ENCODE data around the gene HLA-DMA. TPM values are rescaled to one million over a fixed set of nuclear protein-coding genes. Genes with fewer than 3 reads are reported as not detected.

The HLA-DMA gene
- total and polyA plus RNA-seq, 9 of the 15 experiments (the other 6 are each of a cell fraction or from before 2014, with no cell fraction given) = 0.13 to 0.83 (median 0.51) TPM

GRCh38 chr6:32968093-32968866, 15.4 kb upstream of the HLA-DMA start, which contains the start of gene BRD2 (continued):
- TF ChIP-seq DDX20 (tag; IDR thresholded peaks at IDR 0.05; ENCODE audit: low read depth) = no peak
- TF ChIP-seq NCOA2 (IDR thresholded peaks at IDR 0.05; ENCODE audit: partially characterized antibody in 2 of 2) = no peak
- TF ChIP-seq RBM14 (IDR thresholded peaks at IDR 0.05; ENCODE audit: borderline replicate concordance, insufficient read depth, low read depth, low read length) = no peak
- TF ChIP-seq, protein P1, sequence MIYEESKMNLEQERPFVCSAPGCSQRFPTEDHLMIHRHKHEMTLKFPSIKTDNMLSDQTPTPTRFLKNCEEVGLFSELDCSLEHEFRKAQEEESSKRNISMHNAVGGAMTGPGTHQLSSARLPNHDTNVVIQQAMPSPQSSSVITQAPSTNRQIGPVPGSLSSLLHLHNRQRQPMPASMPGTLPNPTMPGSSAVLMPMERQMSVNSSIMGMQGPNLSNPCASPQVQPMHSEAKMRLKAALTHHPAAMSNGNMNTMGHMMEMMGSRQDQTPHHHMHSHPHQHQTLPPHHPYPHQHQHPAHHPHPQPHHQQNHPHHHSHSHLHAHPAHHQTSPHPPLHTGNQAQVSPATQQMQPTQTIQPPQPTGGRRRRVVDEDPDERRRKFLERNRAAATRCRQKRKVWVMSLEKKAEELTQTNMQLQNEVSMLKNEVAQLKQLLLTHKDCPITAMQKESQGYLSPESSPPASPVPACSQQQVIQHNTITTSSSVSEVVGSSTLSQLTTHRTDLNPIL (CRISPR knock-in tag; IDR thresholded peaks at IDR 0.05) = no peak
- no peak for TF ChIP-seq ZNF174 (CRISPR knock-in tag; IDR thresholded peaks at IDR 0.05)
- TF ChIP-seq SIX5 (IDR thresholded peaks at IDR 0.05; ENCODE audit: borderline replicate concordance in 1 of 2, insufficient read depth in 1 of 2, low read depth in 1 of 2, low read length in 2 of 2) = no peak
- peak; percentile 23; the same call in 1 of the 2 replicates for TF ChIP-seq MTA2 (IDR thresholded peaks at IDR 0.05; ENCODE audit: low read depth)
- TF ChIP-seq ETV5 (CRISPR knock-in tag; IDR thresholded peaks at IDR 0.05; ENCODE audit: low read depth) = peak; percentile 86; the same call in 1 of the 2 replicates
- TF ChIP-seq, protein P2, sequence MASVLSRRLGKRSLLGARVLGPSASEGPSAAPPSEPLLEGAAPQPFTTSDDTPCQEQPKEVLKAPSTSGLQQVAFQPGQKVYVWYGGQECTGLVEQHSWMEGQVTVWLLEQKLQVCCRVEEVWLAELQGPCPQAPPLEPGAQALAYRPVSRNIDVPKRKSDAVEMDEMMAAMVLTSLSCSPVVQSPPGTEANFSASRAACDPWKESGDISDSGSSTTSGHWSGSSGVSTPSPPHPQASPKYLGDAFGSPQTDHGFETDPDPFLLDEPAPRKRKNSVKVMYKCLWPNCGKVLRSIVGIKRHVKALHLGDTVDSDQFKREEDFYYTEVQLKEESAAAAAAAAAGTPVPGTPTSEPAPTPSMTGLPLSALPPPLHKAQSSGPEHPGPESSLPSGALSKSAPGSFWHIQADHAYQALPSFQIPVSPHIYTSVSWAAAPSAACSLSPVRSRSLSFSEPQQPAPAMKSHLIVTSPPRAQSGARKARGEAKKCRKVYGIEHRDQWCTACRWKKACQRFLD (CRISPR knock-in tag; IDR thresholded peaks at IDR 0.05) = no peak
- TF ChIP-seq FOXA1 (IDR thresholded peaks at IDR 0.05; ENCODE audit: borderline replicate concordance) = no peak
- TF ChIP-seq CBX1 (IDR thresholded peaks at IDR 0.05; ENCODE audit: low read depth) = peak; percentile 27; the same call in 1 of the 2 replicates
- TF ChIP-seq, protein P3, sequence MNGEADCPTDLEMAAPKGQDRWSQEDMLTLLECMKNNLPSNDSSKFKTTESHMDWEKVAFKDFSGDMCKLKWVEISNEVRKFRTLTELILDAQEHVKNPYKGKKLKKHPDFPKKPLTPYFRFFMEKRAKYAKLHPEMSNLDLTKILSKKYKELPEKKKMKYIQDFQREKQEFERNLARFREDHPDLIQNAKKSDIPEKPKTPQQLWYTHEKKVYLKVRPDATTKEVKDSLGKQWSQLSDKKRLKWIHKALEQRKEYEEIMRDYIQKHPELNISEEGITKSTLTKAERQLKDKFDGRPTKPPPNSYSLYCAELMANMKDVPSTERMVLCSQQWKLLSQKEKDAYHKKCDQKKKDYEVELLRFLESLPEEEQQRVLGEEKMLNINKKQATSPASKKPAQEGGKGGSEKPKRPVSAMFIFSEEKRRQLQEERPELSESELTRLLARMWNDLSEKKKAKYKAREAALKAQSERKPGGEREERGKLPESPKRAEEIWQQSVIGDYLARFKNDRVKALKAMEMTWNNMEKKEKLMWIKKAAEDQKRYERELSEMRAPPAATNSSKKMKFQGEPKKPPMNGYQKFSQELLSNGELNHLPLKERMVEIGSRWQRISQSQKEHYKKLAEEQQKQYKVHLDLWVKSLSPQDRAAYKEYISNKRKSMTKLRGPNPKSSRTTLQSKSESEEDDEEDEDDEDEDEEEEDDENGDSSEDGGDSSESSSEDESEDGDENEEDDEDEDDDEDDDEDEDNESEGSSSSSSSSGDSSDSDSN (IDR thresholded peaks at IDR 0.05; ENCODE audit: borderline replicate concordance in 1 of 2, low read depth in 2 of 2, low read length in 2 of 2) = no peak
- no peak for TF ChIP-seq TRIM28 (IDR thresholded peaks at IDR 0.05)
- TF ChIP-seq CBX5 (IDR thresholded peaks at IDR 0.05; ENCODE audit: borderline replicate concordance, low read depth) = no peak
- TF ChIP-seq RUNX1 (IDR thresholded peaks at IDR 0.05; ENCODE audit: low read depth) = no peak; the same call in 1 of the 2 replicates
- TF ChIP-seq, protein P4, sequence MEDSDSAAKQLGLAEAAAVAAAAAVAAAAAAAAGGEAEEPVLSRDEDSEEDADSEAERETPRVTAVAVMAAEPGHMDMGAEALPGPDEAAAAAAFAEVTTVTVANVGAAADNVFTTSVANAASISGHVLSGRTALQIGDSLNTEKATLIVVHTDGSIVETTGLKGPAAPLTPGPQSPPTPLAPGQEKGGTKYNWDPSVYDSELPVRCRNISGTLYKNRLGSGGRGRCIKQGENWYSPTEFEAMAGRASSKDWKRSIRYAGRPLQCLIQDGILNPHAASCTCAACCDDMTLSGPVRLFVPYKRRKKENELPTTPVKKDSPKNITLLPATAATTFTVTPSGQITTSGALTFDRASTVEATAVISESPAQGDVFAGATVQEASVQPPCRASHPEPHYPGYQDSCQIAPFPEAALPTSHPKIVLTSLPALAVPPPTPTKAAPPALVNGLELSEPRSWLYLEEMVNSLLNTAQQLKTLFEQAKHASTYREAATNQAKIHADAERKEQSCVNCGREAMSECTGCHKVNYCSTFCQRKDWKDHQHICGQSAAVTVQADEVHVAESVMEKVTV (CRISPR knock-in tag; IDR thresholded peaks at IDR 0.05) = no peak
- TF ChIP-seq DIDO1 (tag; IDR thresholded peaks at IDR 0.05; ENCODE audit: low read depth) = 0 out of 2 replicates have a peak, but pooled peaks have one; percentile 18
- TF ChIP-seq TOE1 (IDR thresholded peaks at IDR 0.05; ENCODE audit: borderline replicate concordance) = peak; percentile 91
- no peak for TF ChIP-seq TOE1 (CRISPR knock-in tag; IDR thresholded peaks at IDR 0.05; ENCODE audit: borderline replicate concordance, low read depth)

All from K562 (cell line).